HEK293 (cell line): Measurements from ENCODE around the gene PLEKHG5.

Source experiments
- CTCF ChIA-PET: fragments of 350-600 bp; formaldehyde crosslinking; extraction: SDS; loops from one replicate; lab custom pipeline; 2021; ENCODE audit warnings: antibody characterized with exemption; lab: Yijun Ruan, JAX
- POLR2A ChIA-PET: fragments of 300-600 bp; formaldehyde crosslinking; extraction: SDS; loops from one replicate; lab custom pipeline; 2020; ENCODE audit warnings: antibody characterized with exemption, inconsistent platforms; lab: Yijun Ruan, JAX
- H3K27ac ChIP-seq: fragments of 200-500 bp; sonication (Bioruptor generic); 2 replicates; pipeline ENCODE4 v1.5.1; 2014; ENCODE audit warnings: low read depth, low read length, control low read depth, inconsistent platforms; ENCODE audit errors: extremely low read depth
- H3K36me3 ChIP-seq, 2 experiments: fragments of 200-500 bp in 1 of 2; sonication (Bioruptor generic) in 1 of 2; 1 replicate in 1 of 2; 2 replicates in 1 of 2; pipeline ENCODE4 v1.5.1; 2014 to 2017; ENCODE audit warnings: inconsistent platforms in 2 of 2, low read length in 2 of 2; ENCODE audit not compliant: control insufficient read depth in 2 of 2, insufficient read depth in 1 of 2
- H3K4me1 ChIP-seq: fragments of 200-500 bp; sonication (Bioruptor generic); 2 replicates; pipeline ENCODE4 v1.5.1; 2014; ENCODE audit warnings: mild to moderate bottlenecking, low read length, inconsistent platforms; ENCODE audit not compliant: control insufficient read depth, insufficient read depth
- H3K4me3 ChIP-seq: 2 replicates; pipeline ENCODE4 v1.5.1; 2011; ENCODE audit warnings: low read depth, mild to moderate bottlenecking, control low read depth, low read length, moderate library complexity
- H3K9me3 ChIP-seq: fragments of 200-500 bp; sonication (Bioruptor generic); 2 replicates; pipeline ENCODE4 v1.5.1; 2014; ENCODE audit warnings: low read depth, low read length, inconsistent platforms; ENCODE audit not compliant: control insufficient read depth, insufficient read depth
- GLI4 ChIP-seq: fragments of 450-650 bp; formaldehyde crosslinking; IDR thresholded peaks from 2 replicates; pipeline ENCODE4 v1.5.1; 2016; ENCODE audit warnings: missing biosample characterization, missing genetic modification characterization
- PRDM4 ChIP-seq: fragments of 450-650 bp; formaldehyde crosslinking; IDR thresholded peaks from 2 replicates; pipeline ENCODE4 v1.5.1; 2017; ENCODE audit warnings: missing biosample characterization, missing genetic modification characterization
- RBAK ChIP-seq: fragments of 450-650 bp; formaldehyde crosslinking; IDR thresholded peaks from 2 replicates; pipeline ENCODE4 v1.5.1; 2016; ENCODE audit warnings: missing biosample characterization, missing genetic modification characterization
- SCRT2 ChIP-seq: fragments of 450-650 bp; formaldehyde crosslinking; IDR thresholded peaks from 2 replicates; pipeline ENCODE4 v1.5.1; 2016; ENCODE audit warnings: missing biosample characterization, missing genetic modification characterization
- TCF7L2 ChIP-seq: IDR thresholded peaks from 2 replicates; pipeline ENCODE4 v1.6.1; 2011; ENCODE audit warnings: low read depth, mild to moderate bottlenecking, inconsistent platforms, low read length, moderate library complexity, borderline replicate concordance
- TRIM28 ChIP-seq: IDR thresholded peaks from 2 replicates; pipeline ENCODE4 v1.6.1; 2011; ENCODE audit warnings: low read length, control low read depth, borderline replicate concordance
- ZBTB20 ChIP-seq: fragments of 450-650 bp; formaldehyde crosslinking; IDR thresholded peaks from 2 replicates; pipeline ENCODE4 v1.5.1; 2016; ENCODE audit warnings: missing biosample characterization, missing genetic modification characterization
- ZBTB21 ChIP-seq: fragments of 450-650 bp; formaldehyde crosslinking; IDR thresholded peaks from 2 replicates; pipeline ENCODE4 v1.5.1; 2017; ENCODE audit warnings: missing biosample characterization, missing genetic modification characterization
- ZNF155 ChIP-seq: fragments of 450-650 bp; formaldehyde crosslinking; IDR thresholded peaks from 2 replicates; pipeline ENCODE4 v1.5.1; 2016; ENCODE audit warnings: missing biosample characterization, missing genetic modification characterization
- ZNF174 ChIP-seq: fragments of 450-650 bp; formaldehyde crosslinking; IDR thresholded peaks from 2 replicates; pipeline ENCODE4 v1.5.0; 2017; ENCODE audit warnings: missing biosample characterization, mild to moderate bottlenecking, missing genetic modification characterization
- ZNF221 ChIP-seq: fragments of 450-650 bp; formaldehyde crosslinking; IDR thresholded peaks from 2 replicates; pipeline ENCODE4 v1.5.1; 2017; ENCODE audit warnings: missing biosample characterization, missing genetic modification characterization, borderline replicate concordance
- ZNF24 ChIP-seq: fragments of 450-650 bp; formaldehyde crosslinking; IDR thresholded peaks from 2 replicates; pipeline ENCODE4 v1.5.1; 2016; ENCODE audit warnings: missing biosample characterization, missing genetic modification characterization
- ZNF274 ChIP-seq, 2 experiments: fragments of 200-500 bp in 1 of 2; fragments of 450-650 bp in 1 of 2; sonication (Bioruptor generic) in 1 of 2; formaldehyde crosslinking in 1 of 2; IDR thresholded peaks; 2 replicates each; pipeline versions ENCODE4 v1.5.1 to v1.6.1; 2014 to 2016; ENCODE audit warnings: borderline replicate concordance in 1 of 2, inconsistent platforms in 1 of 2, low read length in 1 of 2, missing biosample characterization in 1 of 2, missing genetic modification characterization in 1 of 2
- ZNF302 ChIP-seq: fragments of 450-650 bp; formaldehyde crosslinking; IDR thresholded peaks from 2 replicates; pipeline ENCODE4 v1.5.1; 2016; ENCODE audit warnings: missing biosample characterization, missing genetic modification characterization, low read depth
- ZNF311 ChIP-seq: fragments of 450-650 bp; formaldehyde crosslinking; IDR thresholded peaks from 2 replicates; pipeline ENCODE4 v1.5.1; 2017; ENCODE audit warnings: missing biosample characterization, missing genetic modification characterization, borderline replicate concordance
- ZNF529 ChIP-seq: fragments of 450-650 bp; formaldehyde crosslinking; IDR thresholded peaks from 2 replicates; pipeline ENCODE4 v1.5.1; 2017; ENCODE audit warnings: missing genetic modification characterization, missing biosample characterization; ENCODE audit not compliant: insufficient replicate concordance
- ZNF544 ChIP-seq: fragments of 450-650 bp; formaldehyde crosslinking; IDR thresholded peaks from 2 replicates; pipeline ENCODE4 v1.5.0; 2017; ENCODE audit warnings: missing biosample characterization, missing genetic modification characterization
- ZNF549 ChIP-seq: fragments of 450-650 bp; IDR thresholded peaks from 2 replicates; pipeline ENCODE4 v1.5.1; 2018; ENCODE audit warnings: missing biosample characterization, missing genetic modification characterization, mild to moderate bottlenecking, inconsistent platforms, moderate library complexity
- ZNF560 ChIP-seq: fragments of 450-650 bp; formaldehyde crosslinking; IDR thresholded peaks from 2 replicates; pipeline ENCODE4 v1.5.1; 2017; ENCODE audit warnings: missing biosample characterization, missing genetic modification characterization, borderline replicate concordance
- ZNF585B ChIP-seq: fragments of 450-650 bp; formaldehyde crosslinking; IDR thresholded peaks from 2 replicates; pipeline ENCODE4 v1.5.1; 2016; ENCODE audit warnings: missing biosample characterization, missing genetic modification characterization
- ZNF600 ChIP-seq: fragments of 450-650 bp; formaldehyde crosslinking; IDR thresholded peaks from 2 replicates; pipeline ENCODE4 v1.5.1; 2016; ENCODE audit warnings: missing biosample characterization, missing genetic modification characterization
- ZNF624 ChIP-seq: fragments of 450-650 bp; formaldehyde crosslinking; IDR thresholded peaks from 2 replicates; pipeline ENCODE4 v1.5.1; 2017; ENCODE audit warnings: missing biosample characterization, missing genetic modification characterization
- ZNF629 ChIP-seq: fragments of 450-650 bp; formaldehyde crosslinking; IDR thresholded peaks from 2 replicates; pipeline ENCODE4 v1.5.1; 2017; ENCODE audit warnings: missing biosample characterization, missing genetic modification characterization
- ZNF654 ChIP-seq: fragments of 450-650 bp; formaldehyde crosslinking; IDR thresholded peaks from 2 replicates; pipeline ENCODE4 v1.5.1; 2016; ENCODE audit warnings: low read depth, missing biosample characterization, missing genetic modification characterization
- ZNF664 ChIP-seq: fragments of 450-650 bp; formaldehyde crosslinking; IDR thresholded peaks from 2 replicates; pipeline ENCODE4 v1.5.1; 2016; ENCODE audit warnings: missing biosample characterization, missing genetic modification characterization
- ZNF692 ChIP-seq: fragments of 450-650 bp; formaldehyde crosslinking; IDR thresholded peaks from 2 replicates; pipeline ENCODE4 v1.5.1; 2016; ENCODE audit warnings: missing biosample characterization, missing genetic modification characterization
- ZNF76 ChIP-seq: fragments of 450-650 bp; formaldehyde crosslinking; IDR thresholded peaks from 2 replicates; pipeline ENCODE4; 2016; ENCODE audit warnings: low read depth, missing biosample characterization, missing genetic modification characterization, borderline replicate concordance
- ZNF768 ChIP-seq: fragments of 450-650 bp; formaldehyde crosslinking; IDR thresholded peaks from 2 replicates; pipeline ENCODE4 v1.5.1; 2018; ENCODE audit warnings: missing biosample characterization, mild to moderate bottlenecking, missing genetic modification characterization
- ZSCAN4 ChIP-seq: fragments of 450-650 bp; formaldehyde crosslinking; IDR thresholded peaks from 2 replicates; pipeline ENCODE4 v1.5.1; 2017; ENCODE audit warnings: missing biosample characterization, missing genetic modification characterization

The PLEKHG5 gene

GRCh38 chr1:6491081-6491449 lies 402 bp downstream of the PLEKHG5 start (continued):
- TF ChIP-seq ZSCAN4 (tag by site-specific recombination): no peak
- TF ChIP-seq ZNF221 (tag by site-specific recombination): no peak
- no peak for TF ChIP-seq ZNF529 (tag by site-specific recombination)
- TF ChIP-seq GLI4 (tag by site-specific recombination): no peak
- no peak for TF ChIP-seq ZNF76
- no peak for TF ChIP-seq TRIM28
- TF ChIP-seq ZNF560: no peak
- TF ChIP-seq SCRT2 (tag by site-specific recombination): no peak
- 0 out of 2 replicates have a peak, but pooled peaks have one; percentile 18 for TF ChIP-seq PRDM4 (tag by site-specific recombination)
- TF ChIP-seq ZNF624 (tag by site-specific recombination): no peak
- no peak; the same call in 1 of the 2 replicates for TF ChIP-seq ZNF600 (tag by site-specific recombination)
- no peak for TF ChIP-seq ZNF549 (tag by site-specific recombination)
- peak; percentile 76 for TF ChIP-seq ZBTB20 (tag by site-specific recombination)
- TF ChIP-seq ZNF544 (tag by site-specific recombination): no peak

- ChIA-PET CTCF (interaction anchor here (0.5 to 3.6 kb wide), 22 partner anchors 9 to 440 kb away, joined by 3 to 40 read pairs (median 5); partner anchors contain the start of gene TAS1R1), POLR2A (interaction anchor here (0.7 to 2.0 kb wide), 6 partner anchors 9 to 258 kb away, joined by 3 to 5 read pairs (median 4); partner anchors contain the start of gene NOL9)
- Histone ChIP-seq H3K36me3 (peaks cover 0 to 3% of the 10 kb centered on the region in 2 experiments; a peak in 1 of 3 replicates), H3K4me3 (peak overlapping the region; percentile 72), H3K9me3 (no peaks in the 10 kb centered on the region), H3K4me1 (no peaks in the 10 kb centered on the region), H3K27ac (peak overlapping the region; percentile 67; the same call in 1 of the 2 replicates)
- TF ChIP-seq ZNF24: no peak
- no peak for TF ChIP-seq ZNF664 (tag by site-specific recombination)
- TF ChIP-seq ZNF585B (tag by site-specific recombination): no peak; the same call in 1 of the 2 replicates
- no peak; the same call in 1 of the 2 replicates for TF ChIP-seq ZNF692 (tag by site-specific recombination)
- no peak for TF ChIP-seq ZNF768 (tag by site-specific recombination)
- no peak for TF ChIP-seq ZNF274 (IDR thresholded peaks at IDR 0.05; ENCODE audit: low read length)
- TF ChIP-seq ZNF274 (tag by site-specific recombination; IDR thresholded peaks at IDR 0.05; ENCODE audit: borderline replicate concordance): no peak
- TF ChIP-seq ZNF654 (tag by site-specific recombination): no peak
- TF ChIP-seq ZBTB21 (tag by site-specific recombination): no peak; the same call in 1 of the 2 replicates
- TF ChIP-seq TCF7L2: no peak
- TF ChIP-seq RBAK (tag by site-specific recombination): no peak
- TF ChIP-seq ZNF174: no peak
- no peak for TF ChIP-seq ZNF302 (tag by site-specific recombination)
- peak; percentile 38; the same call in 1 of the 2 replicates for TF ChIP-seq ZNF629 (tag by site-specific recombination)
- no peak; the same call in 1 of the 2 replicates for TF ChIP-seq PRDM4 (tag by site-specific recombination)
- TF ChIP-seq ZNF155 (tag by site-specific recombination): no peak
- TF ChIP-seq ZNF311: no peak
These were observed 1.0 kb downstream of the PLEKHG5 start for GRCh38 chr1:6490181-6491080.
